HG02623 (cell line): ENCODE measurements around the gene ARID5B.

Experiments
- ATAC-seq: cut with Tn5 transposase; IDR thresholded peaks from one replicate; pipeline ENCODE4 v1.9.1; 2021; ENCODE audit warnings: moderate library complexity; ENCODE audit not compliant: unreplicated experiment

ARID5B gene

DNA sequence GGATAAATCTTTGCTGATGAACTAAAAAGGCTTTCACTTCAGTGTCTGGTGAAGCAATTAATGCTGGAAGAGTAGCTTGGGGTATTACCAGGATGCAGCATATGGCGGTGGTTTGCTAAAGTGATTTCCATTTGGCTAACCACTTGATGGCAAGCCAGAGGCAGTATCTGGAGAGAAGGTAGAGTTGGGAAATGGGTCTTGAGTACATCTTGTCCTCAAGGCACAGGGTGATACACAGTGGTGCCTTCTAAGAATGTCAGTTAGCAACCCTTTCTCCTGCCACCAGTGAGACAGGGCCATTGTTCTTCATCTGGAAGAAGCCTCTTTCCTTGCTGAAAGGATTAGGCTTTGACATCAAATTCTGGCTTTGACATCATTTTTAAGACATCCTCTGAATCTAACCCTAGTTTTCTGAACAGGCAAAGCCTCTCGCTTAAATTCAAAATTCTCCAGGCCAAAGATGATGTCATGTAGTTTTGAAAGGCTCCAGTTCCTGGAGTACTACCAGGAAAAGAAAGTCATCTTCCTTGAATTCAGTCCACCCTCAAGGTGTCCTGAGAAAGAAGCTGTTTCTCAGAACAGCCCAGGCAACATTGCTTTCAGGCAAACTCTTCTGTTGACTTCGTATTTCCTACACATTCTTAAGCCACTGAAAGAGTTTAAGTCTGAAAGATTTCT is 162.4 kb downstream of the ARID5B start:
- ATAC-seq = no peak

DNA sequence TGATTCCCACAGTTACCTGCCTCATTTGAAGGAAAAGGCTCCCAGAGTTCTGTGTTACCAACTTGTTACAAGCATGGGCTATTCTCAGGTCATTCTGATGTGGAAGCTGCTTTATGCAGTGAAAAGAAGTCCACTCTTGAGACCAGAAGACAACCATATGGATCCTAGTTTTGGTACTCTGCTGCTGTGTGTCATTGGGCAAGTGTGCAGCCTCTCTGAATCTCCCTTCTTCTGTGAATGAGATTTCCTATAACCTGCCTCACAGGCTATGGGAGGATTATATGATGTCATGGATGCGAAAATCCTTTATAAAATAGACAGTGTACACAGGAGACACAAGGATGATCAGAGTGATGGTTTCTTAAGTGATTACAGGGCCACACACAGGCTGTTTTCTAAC is 166.1 kb downstream of the ARID5B start:
- no peak for ATAC-seq

DNA sequence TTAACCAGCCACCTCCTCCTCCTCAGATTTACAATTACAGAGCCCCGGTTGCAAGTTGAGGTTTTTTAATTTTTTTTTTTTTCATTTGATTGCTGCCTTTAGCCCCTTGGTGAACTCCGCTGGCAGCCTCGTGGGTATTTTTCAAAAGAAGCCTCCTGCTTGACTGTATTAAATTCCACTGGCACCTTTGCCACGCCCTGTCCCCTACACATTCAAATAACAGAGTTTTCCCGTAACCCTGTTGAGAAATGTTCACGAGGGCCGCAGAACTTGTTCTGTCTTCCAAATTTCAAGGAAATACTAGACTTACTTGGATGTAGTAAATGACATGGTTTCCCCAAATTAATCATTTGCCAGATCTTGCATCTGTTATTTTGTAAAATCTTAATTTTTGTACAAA is 167.0 kb downstream of the ARID5B start:
- ATAC-seq = no peak

GRCh38 chr10:62069452-62070178 is 168.1 kb downstream of the ARID5B start:
- ATAC-seq = no peak

GRCh38 chr10:62071846-62072281 is 170.4 kb downstream of the ARID5B start:
- ATAC-seq = no peak

DNA sequence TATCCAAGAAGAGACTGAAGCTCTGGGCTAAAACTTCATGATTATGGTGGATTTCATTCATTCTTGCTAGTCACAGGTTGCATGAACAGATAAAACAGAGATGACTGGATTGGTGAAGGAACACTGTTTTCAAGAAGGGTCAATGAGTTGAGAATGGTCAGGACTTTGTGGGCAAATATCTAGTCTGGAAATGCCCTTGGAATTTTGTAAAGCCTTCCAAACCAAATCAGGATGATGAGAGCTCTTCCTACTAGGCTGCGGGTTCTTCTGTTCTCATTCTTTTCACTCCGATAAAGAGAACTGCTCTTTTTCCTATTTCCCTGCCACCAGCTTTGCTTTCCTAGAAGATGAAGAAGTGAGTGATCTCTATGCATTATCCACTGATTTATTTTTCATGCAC is 171.4 kb downstream of the ARID5B start:
- no peak for ATAC-seq

DNA sequence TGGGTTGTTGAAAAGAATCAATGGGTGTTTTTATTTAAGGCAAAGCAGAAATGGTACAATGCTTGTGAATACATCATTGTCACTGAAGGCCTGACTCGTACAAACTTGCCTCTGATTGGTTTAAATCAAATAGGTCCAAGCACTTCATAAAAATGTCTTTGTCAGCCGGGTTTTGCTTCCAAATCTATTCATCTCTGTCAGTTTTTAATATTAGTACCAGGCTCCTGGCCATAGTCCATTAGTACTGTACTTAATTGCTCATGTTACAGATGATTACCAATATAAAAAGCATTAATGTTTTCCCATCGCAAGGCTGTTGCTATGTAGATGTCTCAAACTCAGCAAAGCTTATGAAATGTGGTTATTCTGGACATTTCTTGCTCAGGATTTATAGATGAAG is 171.9 kb downstream of the ARID5B start:
- ATAC-seq = no peak

GRCh38 chr10:62075414-62075813 is 173.9 kb downstream of the ARID5B start:
- ATAC-seq = no peak

GRCh38 chr10:62075912-62076311 is 174.4 kb downstream of the ARID5B start:
- no peak for ATAC-seq

GRCh38 chr10:62076891-62077290 is 175.4 kb downstream of the ARID5B start:
- ATAC-seq = no peak

GRCh38 chr10:62077330-62078015 is 176.0 kb downstream of the ARID5B start:
- no peak for ATAC-seq

DNA sequence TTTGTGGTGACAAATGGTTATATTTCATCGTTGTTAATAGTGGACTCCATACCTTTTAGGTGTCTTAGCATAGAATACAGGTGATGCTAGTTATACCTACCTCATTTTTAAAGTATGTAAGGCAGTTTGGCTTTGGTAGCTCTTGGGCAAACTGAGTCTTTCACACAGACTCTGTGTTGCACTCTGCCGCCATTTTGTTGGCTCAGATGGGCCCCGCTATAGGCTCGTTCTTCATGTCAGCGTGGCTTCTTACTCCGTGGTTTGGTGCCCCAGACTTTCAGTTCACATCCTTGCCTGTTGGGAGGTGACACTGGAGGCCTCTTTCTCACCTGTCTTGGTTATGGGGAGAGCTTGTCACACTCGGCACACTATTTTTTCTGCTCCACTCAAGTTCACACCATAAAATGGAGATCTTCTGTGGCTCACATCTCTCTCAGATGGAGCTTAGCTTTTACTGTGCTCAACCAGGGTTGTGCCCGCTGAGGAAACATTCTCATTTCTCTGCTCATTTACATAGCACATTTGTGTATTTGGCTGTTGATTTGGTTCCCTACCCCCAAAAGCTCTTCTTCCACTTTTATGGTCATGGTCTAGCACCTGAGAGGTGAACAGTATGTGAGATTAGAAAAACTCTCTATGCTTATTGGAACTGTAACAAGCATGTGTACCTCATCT is 178.5 kb downstream of the ARID5B start:
- peak; percentile 67 for ATAC-seq

- no peak for ATAC-seq
Measured at GRCh38 chr10:62080905-62081304, 179.4 kb downstream of the ARID5B start.

DNA sequence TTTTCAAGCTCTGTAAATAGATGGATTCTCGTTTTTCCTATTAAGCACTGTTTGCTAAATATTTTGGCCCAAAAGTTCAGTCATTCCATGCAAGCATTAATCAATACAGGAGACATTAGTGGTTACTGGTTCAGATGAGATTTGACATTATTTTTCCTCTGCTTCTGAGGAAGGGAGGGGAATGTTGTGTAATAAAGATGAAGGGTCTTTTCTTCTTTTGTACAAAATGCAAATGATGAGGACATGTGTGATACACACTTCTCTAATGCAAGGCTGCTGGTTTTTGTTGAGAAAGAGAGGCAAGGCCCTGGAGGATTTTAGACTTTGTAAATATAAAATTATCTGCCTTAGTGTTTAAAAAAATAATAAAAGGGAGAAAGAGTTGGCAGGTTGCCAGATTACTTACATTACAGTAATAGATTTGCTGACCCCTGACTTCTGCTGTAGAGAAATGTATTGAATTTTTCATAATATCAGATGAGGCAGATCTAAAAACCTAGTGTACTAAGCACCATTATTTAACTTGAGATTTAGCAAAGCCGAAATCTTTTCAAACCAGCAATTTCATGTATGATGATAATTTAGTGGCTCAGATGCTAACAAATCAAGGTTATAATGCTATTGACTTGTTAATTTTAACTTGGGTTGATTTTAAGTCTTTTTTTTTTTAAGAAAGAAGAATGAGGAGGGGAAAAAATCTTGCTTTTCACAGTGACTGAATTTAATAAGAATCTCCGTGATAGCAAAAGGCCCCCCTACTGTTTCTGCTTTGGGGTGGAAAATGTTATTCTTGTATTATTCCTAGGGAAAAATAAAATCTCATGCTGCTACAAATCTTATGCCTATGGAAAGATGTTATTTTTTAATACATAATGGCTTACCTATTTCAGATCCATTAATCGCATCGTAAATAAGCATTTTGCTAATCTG is 180.1 kb downstream of the ARID5B start:
- ATAC-seq = no peak

DNA sequence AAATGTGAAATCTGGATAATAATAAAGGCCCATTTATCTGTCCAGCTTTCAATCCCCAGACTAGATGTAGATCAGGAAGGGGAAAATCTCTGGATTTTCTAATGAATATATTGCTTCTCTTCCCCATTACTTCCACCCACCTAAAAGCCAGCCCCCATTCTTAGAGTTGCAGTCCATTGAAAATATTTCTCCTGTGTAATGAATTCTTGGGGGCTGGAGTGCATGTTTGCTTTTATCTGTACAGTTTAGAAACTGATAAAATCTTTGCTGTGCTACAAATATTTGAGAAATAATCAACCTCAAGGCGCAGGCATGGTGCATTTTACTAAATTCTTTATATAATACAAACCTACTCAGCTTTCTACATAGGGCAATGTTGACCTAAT is 180.8 kb downstream of the ARID5B start:
- no peak for ATAC-seq

DNA sequence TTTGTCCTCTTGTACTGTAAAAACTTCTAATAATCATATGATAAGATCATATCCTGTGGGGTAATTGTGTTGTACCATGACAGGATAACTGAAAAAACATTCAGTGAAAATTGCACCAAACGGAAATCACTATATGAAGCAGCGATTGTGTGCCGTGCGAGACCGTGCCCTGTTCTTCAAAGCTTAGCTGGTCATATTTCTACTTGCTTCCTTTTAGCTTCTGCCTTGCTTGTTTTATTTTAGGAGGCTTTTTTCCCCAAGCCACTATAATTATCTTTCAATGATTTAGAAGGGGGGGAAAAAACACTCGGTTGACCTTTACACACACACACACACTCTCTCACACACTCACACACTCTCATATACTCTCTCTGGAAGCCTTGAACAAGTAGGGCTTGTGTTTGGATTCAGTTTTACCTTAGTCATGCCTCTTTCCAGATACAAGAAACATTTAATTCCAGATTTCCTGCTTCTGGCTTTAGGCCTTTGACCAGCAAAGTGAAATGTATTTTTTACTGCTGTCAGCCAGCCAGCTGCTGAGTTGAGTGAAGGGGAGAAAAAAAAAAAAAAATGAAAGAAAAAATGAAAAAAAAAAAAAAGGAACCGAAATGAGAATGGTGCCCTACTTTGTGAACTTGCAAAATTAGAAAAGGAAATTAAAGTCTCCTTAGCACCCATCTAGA is 181.4 kb downstream of the ARID5B start:
- ATAC-seq = no peak

GRCh38 chr10:62083412-62084267 is 182.1 kb downstream of the ARID5B start:
- no peak for ATAC-seq

GRCh38 chr10:62084451-62084850 is 183.0 kb downstream of the ARID5B start:
- no peak for ATAC-seq

DNA sequence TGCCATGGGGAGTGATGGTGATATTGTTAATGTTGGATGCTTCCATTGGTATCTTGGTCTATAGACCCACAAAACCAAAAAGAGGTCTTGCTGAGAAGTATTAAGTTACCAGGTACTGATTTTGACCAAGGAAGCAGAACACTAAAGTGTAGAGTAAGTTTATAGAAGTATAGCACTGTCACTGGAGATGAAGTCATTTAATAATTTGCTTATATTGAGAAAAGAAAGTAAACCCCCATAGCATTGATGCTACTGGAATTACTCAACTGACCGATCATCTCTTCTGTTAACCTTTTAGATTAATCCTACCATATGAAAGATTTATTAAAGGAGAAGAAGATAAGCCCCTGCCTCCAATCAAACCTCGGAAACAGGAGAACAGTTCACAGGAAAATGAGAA is 183.9 kb downstream of the ARID5B start:
- no peak for ATAC-seq
